HL-60 (cell line): ENCODE measurements around the gene RLN2.

Experiments
- DNase-seq, 2 experiments: peaks; one replicate each; pipeline ENCODE4 v3.0.0-alpha.2; 2010 to 2020; ENCODE audit warnings: low read depth in 1 of 2, low spot score in 1 of 2
- H3K27ac ChIP-seq: fragments of 250-450 bp; sonication (Bioruptor Pico); replicated peaks from 2 replicates; pipeline ENCODE4 v1.5.1; 2020; ENCODE audit warnings: mild to moderate bottlenecking, moderate library complexity
- H3K27me3 ChIP-seq: fragments of 250-450 bp; sonication (Bioruptor Pico); 2 replicates; pipeline ENCODE4 v1.5.1; 2021; ENCODE audit warnings: mild to moderate bottlenecking, moderate library complexity; ENCODE audit not compliant: insufficient read depth, poor library complexity, severe bottlenecking
- H3K4me3 ChIP-seq: replicated peaks from 2 replicates; pipeline ENCODE4 v1.5.1; 2011; ENCODE audit warnings: mild to moderate bottlenecking, control low read depth, low read length; ENCODE audit not compliant: insufficient read depth
- CTCF ChIP-seq: IDR thresholded peaks from one replicate; pipeline ENCODE4 v1.5.1; 2011; ENCODE audit warnings: low read length, control low read depth, inconsistent platforms; ENCODE audit not compliant: insufficient read depth
- GABPA ChIP-seq: IDR thresholded peaks from 2 replicates; pipeline ENCODE4 v1.6.1; 2012; ENCODE audit warnings: low read depth
- POLR2AphosphoS5 ChIP-seq: IDR thresholded peaks from 2 replicates; pipeline ENCODE4 v1.6.1; 2012; ENCODE audit warnings: low read depth
- REST ChIP-seq: IDR thresholded peaks from 2 replicates; pipeline ENCODE4 v1.6.1; 2012; ENCODE audit warnings: low read depth; ENCODE audit not compliant: insufficient replicate concordance
- SPI1 ChIP-seq: IDR thresholded peaks from 2 replicates; pipeline ENCODE4 v1.6.1; 2012; ENCODE audit warnings: low read depth, mild to moderate bottlenecking, borderline replicate concordance

Gene RLN2

GRCh38 chr9:5292141-5292540 is 12.4 kb downstream of the RLN2 start:
- DNase-seq: no peak
- Histone ChIP-seq H3K4me3 (no peak overlapping the region), H3K27me3 (peaks cover 5% of the 10 kb centered on the region), H3K27ac (no peak overlapping the region)
- TF ChIP-seq POLR2AphosphoS5 (no peak), GABPA (no peak), REST (no peak), SPI1 (no peak), CTCF (no peak)

- DNase-seq: no peak
- peaks cover 2% of the 10 kb centered on the region for H3K27me3 ChIP-seq
- no peak overlapping the region for H3K4me3 ChIP-seq
- no peak overlapping the region for H3K27ac ChIP-seq
- no peak for TF ChIP-seq REST
- TF ChIP-seq SPI1: no peak
- no peak for TF ChIP-seq POLR2AphosphoS5
- no peak for TF ChIP-seq CTCF
- no peak for TF ChIP-seq GABPA
Measured at GRCh38 chr9:5288591-5288990, 15.9 kb downstream of the RLN2 start.

- H3K27me3 ChIP-seq: peaks cover 2% of the 10 kb centered on the region
- TF ChIP-seq SPI1 (no peak), CTCF (no peak), GABPA (no peak), REST (no peak), POLR2AphosphoS5 (no peak)
Measured at GRCh38 chr9:5286262-5286661, 18.3 kb downstream of the RLN2 start.

More at GRCh38 chr9:5286262-5286661, 18.3 kb downstream of the RLN2 start:
- DNase-seq: no peak
- H3K27ac ChIP-seq: no peak overlapping the region
- no peak overlapping the region for H3K4me3 ChIP-seq
